HG03442 (cell line): Measurements from ENCODE around the gene NR5A2.

Source experiments
- ATAC-seq: cut with Tn5 transposase; IDR thresholded peaks from one replicate; pipeline ENCODE4 v1.9.1; 2021; ENCODE audit warnings: mild to moderate bottlenecking, moderate library complexity; ENCODE audit not compliant: unreplicated experiment

NR5A2 gene

DNA sequence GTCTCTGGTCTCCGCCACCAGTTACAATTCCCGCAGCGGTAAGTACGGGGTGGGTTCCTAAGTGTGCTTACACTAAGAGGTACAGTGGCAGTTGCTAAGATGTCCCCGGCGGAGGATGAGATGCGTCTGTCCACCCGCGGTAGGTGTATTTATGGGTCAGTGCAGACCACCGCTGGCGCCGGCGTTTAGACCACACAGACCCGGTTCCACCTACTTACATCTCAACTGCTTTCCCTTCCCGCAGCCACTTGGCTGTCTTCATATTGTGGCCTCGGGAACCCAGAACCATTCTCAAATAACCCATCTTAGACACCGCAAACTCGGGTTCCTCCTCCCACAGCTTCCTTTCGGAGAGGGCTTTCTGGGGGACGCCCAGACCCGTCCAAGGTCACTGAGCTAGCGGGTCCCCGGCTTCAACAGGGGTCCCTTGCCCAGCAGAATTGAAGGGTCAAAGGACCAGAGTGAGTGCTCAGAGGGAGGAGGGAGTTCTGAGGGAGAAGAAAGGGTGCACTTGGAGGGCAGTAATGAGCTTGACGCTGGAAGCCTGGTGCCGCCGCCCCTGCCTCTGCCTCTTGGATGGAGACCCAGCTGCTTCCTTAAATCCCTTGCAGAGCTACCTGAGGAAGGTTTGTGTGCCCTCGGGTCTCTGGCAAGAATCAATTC is 8.6 kb downstream of the NR5A2 start:
- no peak for ATAC-seq

DNA sequence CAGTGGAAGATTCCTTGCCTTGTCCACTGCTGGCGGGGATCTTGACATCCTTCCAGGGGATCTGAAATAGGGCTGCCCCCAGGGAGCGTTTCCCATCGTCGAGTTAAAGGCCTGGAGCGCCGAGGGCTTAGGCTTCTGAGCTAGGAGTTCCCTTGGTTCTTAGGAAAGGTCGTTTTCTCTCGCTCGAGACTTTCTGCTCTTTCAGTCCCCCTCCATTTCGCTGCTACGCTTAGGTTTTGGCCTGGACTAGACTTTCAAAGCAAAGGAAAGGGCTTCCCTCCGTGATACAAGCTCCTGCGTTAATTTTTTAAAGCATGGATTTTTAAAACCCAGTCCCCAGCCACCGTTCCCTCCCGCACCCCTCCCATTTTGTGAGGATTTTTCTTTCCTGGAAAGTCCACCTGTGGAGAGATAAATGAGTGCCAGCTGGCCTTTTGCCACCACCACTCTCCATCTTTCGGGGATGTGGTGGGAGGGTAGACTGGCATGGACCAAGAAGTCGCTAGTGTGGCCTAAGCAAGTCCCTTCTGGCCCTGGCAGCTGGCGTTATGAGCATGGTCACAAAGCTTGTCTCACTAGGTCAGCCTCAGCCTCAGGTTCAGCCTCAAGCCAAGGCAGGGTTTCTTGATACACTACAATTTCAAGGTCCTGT is 9.2 kb downstream of the NR5A2 start:
- no peak for ATAC-seq

DNA sequence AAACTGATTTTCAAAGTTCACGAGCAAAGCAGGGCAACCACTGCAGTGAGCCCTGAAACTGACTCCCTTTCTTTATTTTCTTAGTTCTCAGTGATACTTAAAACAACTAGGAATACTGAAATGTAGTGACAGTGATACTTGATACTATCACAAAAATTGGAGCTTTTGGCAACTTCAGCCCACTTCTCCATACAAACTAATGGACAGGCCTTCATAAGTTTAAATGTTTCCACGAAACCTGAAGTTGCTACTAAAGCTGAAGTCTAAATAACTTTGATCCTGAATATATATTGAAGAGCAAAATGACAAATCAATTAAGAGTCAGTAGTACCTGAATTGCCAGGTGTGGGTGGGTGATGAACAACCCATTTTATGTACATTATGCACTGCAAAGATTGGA is 10.0 kb downstream of the NR5A2 start:
- no peak for ATAC-seq

DNA sequence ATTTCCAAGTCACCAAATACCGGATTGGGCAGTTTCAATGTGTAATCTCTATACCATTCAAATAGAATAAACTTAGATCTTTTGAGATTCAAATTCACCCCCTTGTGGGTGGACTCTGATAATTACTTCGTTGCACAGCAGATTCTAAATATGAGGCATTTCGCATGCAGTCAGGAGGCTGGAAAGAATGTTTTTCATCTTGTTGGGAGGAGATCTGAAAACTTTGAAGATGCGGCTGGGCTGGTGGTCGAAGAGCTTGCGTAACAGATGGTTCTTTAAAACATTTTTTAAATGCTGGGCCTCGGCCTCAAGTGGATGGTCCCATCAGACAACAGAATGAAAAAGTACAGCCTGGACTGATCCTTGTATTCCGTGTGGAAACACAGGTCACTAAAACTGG is 10.4 kb downstream of the NR5A2 start:
- no peak for ATAC-seq

DNA sequence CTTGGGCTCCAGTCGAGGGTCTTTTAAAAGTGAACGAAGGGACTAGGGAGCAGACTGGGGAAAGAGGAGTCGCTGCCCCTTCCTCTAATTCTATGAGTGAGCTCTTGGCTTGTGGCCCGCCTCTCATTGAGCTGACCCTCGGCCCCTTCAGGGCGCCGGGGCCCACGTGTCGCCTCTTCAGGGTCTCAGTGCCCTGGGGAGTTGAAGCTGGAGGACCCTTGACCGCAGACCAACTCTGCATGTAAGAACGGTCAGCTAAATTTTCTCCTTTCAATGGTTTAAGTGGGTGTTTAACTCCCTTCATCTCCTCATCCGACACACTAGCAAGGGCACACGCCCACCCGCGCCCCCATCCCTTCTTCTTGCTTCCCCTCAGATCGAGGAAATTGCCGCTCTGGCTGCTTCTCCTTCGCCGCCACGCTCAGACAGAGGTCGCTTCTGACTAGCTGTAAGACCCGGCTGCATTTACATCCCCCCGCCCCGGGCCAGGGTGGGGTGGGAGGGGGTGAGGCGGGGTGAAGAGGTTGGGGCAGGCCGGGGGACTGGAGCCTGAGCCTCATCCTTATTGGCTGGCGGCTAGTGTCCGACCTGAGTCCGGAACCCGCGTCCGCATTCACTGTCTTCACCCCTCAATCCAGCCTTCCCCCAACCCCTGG is 10.9 kb downstream of the NR5A2 start:
- ATAC-seq, result no peak

DNA sequence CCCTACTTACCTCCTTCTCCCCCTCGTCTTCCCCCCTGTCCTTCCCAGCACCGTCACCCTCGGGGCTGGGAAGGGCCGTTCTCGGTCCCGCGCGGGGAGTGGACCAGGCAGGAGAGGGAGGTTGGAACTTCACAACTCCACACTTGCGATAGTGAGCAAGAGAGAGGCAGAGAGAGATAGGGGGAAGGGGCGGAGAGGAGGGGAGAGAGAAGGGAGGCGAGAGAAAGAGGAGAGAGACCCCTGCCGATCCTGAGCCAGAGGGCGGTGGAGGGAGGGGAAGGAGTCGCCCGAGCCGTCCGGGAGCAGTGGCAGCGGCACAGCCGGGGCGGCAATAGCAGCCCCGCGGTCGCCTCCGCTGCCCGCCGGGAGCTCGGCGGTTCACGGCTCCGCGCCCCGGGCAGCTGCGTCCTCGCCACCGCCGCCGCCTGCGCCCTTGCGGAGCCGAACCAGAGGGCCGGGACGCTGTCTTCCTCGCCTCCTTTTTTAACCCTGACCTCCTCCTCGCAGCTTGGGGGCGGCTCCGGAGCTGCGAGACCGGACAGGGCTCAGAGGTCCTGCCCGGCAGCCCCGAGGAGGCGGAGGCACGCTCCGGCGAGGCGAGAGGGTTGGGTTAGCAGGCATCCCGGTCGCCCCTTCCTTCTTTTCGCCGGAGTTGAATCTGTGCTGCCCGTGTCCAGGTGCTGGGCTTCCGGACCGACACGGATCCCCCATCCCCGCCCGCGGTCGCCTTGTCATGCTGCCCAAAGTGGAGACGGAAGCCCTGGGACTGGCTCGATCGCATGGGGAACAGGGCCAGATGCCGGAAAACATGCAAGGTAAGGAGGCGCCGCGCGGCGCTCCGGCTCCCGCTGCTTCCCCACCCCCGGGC is 11.7 kb downstream of the NR5A2 start:
- no peak for ATAC-seq

DNA sequence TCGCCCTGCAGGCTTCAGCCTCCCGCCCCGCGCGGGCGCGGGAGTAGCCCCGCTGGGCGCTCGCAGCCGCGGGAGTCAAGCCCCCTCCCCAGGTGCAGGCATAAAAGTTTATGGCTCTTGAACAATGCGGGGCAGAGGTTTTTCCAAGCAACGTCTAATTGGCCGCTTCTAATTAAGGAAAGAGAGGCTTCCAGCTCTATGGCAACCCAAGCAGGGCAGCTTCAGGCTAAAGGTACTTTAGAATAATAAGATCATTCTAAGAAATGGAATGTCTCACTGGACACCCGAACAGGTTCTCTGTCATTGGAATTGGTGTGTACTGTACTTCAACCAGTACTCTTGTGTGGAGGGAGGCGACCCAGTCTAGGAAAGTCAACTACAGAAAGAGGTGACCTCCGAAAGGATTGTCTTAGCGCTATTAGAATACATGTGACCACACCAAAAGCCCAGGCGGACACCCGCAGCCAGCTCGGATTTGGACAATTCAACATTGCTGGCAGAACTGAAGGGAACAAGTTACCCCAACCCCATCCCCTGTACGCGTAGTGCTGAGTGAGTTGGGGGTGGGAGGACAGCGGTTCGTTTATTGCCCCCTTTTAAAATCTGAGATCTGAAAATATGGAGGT is 12.5 kb downstream of the NR5A2 start:
- ATAC-seq, result no peak

DNA sequence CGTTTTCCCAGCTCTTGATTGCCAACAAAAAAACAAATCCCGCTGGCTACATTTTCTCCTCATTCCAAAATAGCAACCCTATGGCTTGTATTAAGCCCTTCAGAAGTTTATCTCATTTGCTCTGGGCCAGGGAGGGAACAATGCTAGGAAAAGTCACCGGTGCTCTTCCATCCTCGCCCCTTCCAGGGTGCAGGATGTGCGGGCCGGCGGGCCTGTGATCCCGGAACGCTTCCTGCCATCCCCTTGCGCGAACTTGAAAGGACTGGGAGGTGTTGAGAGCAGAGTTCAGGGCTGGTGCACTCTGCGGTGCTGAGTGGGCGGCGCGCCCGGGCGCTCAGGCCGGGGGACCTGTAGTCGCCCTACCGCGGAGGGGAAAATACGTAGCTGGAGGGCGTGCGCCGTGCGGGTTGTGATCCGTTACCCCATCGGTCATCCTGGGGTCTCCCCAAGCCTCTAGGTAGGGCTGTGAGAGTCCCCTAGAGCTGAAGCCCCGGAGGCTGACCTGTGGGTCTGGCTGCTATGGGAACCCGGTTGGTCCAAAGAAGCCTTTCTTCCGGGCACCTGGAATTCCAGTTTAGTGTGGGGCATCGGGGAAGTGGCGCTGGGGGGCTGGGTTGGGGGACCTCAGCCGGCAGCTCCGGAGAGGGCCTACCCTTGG is 13.1 kb downstream of the NR5A2 start:
- no peak for ATAC-seq

DNA sequence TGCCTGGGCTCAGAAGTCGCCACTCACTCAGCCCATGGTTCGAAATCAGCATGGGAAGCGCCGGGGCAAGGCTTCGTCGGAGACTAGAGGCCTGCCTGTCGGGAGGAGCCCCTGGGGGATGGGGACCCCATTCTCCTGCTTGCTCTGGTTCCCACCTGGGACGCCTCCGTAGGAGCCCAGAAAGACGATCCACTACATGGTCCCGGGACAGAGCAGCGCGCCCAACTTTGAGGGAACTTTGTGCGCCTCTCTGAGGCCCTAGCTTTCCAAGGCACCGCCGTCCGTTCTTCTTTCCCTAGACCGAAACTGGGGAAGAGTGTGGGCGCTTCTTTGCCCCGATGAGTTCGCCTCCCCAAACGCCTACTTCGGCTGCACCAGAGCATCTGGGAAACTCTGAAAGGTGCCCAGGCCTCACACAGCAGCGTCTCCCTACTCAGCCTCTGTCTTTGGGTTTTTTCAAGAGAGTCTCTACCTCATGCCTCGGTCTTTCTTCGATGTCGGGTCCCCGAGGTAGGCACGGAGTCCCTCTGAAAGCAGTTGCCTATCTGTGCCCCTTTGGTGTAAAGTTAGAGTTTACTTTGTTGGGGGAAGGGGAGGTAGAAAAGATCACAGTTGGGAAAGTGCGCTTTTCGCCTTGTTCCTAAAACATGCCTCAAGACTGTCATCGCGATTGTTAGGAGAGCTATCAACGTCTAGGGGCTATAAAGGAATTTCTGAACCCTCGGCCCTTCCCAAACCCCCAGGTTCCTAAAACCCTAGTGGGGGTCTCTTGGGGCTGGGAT is 14.0 kb downstream of the NR5A2 start:
- no peak for ATAC-seq

DNA sequence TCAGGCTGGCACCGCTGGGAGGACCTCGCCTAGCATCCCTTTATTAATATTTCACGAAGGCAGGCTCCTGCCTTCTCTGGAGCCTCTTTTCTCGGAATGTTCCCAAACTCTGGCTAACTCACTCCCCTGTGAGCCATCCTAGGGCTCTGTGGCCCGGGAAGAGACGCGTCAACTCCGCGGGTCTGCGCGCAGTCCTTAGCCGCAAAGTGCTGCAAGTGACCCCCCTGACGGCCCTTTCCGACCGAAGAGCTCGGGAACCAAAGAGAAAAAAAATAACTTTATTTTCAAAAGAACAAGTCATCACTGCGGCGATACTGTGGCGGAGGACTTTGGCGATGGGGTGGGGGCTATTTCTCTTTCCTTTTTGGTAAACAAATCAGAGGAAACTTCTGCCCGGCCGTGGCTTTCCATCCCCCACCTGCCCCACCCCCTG is 14.6 kb downstream of the NR5A2 start:
- no peak for ATAC-seq

DNA sequence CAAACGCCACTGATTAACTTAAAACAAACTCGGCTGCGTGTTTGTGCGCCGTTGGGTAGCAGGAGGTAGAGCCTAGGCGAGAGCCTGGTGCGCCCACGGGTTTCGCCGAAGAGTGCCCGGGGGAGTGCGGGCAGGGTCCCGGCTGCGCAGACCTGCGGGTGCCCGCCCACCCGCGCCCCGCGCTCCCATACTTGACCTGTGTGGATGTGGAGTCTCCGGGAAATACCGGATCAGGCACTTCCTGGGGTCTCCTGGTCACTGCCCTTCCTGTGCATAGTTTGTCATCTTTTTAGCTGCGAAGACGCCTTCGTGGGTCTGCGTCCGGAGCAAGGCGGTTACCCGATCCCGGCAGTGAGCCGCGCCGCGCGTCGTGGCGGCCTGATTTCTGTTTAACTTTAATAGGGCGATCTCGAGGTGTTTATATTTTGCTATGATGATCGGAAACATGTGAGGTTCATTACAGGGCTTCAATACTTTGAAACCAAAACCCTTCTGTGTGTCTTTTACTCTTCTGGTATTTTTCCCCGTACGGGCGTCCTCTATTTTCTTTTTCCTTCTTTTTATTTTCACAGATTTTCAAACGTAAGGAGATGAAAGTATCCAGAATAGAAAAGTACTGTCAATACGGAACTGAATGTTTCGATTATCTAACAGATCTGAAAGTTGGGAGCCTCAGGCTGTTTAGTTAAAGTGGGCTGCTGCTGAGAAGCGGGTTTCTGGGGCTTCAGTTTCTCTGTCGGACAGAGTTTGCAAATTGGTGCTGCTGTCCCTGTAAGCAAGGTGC is 15.2 kb downstream of the NR5A2 start:
- no peak for ATAC-seq

DNA sequence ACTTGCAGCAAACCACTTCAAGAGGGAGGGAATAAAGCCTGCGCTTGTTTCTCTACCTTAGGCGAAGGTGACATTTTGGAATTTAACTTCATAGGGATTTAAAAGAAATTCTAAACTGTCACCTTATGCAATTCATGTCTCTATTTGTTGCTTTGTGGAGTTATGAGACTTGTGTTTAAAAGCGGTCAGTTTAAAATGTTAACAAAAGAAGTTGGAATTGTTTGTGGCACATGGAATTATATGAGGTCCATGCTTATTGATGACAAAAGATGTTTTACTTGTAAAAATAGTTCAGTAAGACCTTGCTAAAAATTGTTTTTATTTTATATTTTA is 15.8 kb downstream of the NR5A2 start:
- ATAC-seq, result no peak

DNA sequence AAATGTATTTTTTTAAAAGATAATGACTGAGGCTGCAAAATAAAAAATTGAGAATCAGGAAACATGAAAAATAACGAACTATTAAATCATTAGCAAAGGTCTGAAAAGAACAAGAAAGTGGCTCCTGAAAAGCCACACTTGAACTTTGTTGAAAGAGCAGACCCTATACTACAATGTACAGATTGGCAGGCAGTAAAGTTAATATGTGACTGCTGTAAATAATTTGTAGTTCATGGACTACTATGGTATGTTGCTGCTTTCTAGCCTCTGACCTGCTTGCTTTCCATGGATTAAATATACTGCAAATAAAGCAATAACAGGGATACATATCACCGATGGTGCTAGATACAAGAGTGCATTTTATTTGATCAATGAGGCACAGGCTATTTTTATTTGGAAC is 18.6 kb downstream of the NR5A2 start:
- no peak for ATAC-seq

DNA sequence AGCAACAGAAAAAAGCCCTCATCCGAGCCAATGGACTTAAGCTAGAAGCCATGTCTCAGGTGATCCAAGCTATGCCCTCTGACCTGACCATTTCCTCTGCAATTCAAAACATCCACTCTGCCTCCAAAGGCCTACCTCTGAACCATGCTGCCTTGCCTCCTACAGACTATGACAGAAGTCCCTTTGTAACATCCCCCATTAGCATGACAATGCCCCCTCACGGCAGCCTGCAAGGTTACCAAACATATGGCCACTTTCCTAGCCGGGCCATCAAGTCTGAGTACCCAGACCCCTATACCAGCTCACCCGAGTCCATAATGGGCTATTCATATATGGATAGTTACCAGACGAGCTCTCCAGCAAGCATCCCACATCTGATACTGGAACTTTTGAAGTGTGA is 20.7 kb downstream of the NR5A2 start:
- ATAC-seq, result no peak

DNA sequence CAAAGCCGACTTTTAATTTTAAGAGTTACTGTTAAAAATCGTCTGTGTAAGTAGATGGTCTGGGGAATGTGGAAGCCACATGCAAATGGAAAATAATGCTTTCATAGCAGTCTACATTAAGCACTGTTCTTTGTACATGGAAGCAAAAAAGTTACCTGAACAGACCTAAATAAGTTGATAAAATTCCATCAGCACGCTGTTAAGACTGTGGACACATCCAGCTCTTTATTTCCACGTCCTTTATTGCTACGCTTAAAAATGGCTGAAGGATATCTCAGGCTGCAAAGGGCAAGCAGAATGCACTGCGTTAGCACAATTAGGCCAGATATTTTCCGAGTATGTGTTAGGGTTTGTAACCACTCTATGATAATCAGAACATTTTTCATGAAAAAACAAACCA is 22.3 kb downstream of the NR5A2 start:
- no peak for ATAC-seq

DNA sequence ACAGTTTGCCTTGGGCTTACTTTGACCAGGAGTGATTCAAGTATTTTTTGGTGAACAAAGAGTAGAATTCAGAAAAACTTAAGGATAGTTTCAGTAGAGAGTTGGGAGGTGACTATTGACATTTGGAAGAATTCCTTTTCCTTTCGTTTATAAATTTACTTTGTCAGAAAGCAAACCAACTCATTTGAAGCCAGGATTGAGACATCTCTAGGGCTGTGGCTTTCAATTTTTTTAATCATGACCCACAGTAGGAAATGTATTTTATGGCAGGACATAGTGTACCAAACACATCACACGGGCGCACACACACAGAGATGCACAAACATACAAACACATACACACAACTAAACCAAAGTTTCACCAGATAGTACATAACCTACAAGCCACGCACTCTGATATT is 24.1 kb downstream of the NR5A2 start:
- ATAC-seq, result no peak

DNA sequence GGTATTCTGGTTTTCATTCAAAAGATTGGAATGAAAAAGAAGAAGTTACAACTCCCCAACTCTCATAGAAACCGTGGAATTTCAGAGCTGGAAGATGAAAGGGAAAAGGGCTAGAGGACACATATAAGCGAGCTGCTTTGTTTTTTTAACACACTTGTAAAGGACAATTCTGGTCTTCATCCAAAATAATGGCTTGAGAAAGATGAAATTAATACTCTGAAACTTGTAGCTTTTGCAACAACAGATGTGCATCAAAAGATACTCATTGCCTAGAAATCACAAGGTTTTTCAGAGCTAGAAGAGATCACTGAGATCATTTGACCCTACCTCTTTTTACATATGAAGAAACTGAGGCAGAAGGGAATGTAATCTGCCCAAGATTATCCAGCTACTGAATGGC is 25.6 kb downstream of the NR5A2 start:
- no peak for ATAC-seq

DNA sequence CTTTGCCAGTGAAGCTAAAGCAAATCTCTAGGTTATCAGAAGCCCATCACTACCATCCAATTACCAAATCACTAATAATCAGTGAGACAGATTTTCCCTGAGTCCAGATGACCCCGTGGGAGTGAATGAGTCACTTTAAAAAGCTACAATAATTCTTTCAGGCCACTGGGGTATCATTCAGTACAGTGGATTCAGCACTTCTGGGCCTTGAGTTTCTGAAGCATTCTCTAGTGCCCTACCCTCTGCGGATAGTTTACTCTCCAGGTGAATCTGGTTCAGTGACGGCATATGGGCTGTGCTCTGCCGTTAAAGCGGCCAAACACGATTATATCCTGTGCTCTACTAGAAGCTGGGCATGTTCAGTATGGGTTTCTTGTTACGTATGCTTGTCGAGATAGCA is 26.1 kb downstream of the NR5A2 start:
- ATAC-seq, result no peak

DNA sequence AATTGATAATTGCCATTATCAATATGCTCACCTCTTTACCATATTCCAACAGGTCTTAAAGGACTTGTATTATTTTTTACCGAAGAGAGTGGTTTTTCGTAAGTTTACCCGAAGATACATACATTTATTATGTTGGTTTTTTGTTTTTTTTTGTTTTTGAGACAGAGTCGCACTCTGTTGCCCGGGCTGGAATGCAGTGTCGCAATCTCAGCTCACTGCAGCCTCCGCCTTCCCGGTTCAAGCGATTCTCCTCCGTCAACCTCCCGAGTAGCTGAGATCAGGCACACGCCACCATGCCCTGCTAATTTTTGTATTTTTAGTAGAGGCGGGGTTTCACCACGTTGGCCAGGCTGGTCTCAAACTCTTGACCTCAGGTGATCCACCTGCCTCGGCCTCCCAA is 30.8 kb downstream of the NR5A2 start:
- no peak for ATAC-seq
